HG03460 (cell line): ENCODE data around the gene PARD3.
"Not testable (repeated sequence)": the region's sequence is repeated elsewhere in the genome, so short reads cannot be mapped to it uniquely, and the experiment has no call there.

Source experiments
- ATAC-seq: cut with Tn5 transposase; IDR thresholded peaks from one replicate; pipeline ENCODE4 v1.9.1; 2021; ENCODE audit not compliant: unreplicated experiment

Gene PARD3

GRCh38 chr10:34717429-34717828 is 97.7 kb downstream of the PARD3 start:
- no peak for ATAC-seq

- ATAC-seq: peak; percentile 60
These were observed 98.1 kb downstream of the PARD3 start for GRCh38 chr10:34716958-34717357.

DNA sequence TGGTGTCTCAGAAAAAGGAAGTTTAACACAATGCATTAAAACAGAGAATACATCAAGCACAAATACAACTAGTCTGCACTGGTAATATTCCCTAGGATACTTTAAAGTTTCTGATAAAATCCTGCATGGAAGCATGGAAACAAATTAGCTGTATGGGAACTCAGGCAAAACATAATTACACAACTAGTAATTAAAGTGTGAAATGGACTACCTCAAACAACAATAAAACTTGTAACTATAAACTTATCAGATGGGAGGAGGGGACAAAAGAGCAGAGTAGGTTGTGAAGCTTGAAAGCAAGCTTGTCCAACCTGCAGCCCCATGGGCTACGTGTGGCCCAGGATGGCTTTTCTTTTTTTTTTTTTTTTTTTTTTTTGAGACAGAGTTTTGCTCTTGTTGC is 98.9 kb downstream of the PARD3 start:
- no peak for ATAC-seq

DNA sequence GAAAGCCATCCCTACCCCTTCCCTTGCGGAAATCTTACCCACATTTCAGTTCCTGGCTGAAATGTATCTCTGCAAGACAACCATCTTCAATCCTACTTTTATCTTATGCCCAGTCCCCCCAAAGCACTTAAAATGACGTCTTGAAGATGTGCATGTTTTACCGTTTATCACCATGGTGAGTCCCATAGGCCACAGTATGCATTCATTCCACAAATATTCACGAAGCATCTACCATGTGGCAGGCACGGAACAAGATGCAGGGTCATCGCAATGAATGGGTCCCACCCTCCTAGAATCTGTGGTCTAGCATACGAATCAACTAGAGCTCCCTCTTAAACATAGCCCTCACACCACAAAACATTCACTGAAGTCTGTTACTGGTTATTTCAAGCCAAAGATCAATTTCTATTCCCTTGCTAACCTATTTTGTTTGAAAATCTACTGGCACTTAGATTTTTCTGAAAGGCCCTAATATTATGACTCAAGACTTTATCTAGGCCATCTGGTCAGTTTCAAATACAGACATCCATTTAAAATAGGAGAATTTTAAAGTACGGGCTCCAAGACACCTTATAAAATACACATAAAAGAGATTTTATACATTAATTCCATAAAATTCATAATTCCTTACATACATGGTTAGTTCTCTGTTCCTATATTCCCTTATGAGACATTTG is 99.4 kb downstream of the PARD3 start:
- ATAC-seq: no peak

- ATAC-seq: no peak
These were observed 101.2 kb downstream of the PARD3 start for GRCh38 chr10:34713875-34714274.

- no peak for ATAC-seq
These were observed 103.6 kb downstream of the PARD3 start for GRCh38 chr10:34711500-34711899.

DNA sequence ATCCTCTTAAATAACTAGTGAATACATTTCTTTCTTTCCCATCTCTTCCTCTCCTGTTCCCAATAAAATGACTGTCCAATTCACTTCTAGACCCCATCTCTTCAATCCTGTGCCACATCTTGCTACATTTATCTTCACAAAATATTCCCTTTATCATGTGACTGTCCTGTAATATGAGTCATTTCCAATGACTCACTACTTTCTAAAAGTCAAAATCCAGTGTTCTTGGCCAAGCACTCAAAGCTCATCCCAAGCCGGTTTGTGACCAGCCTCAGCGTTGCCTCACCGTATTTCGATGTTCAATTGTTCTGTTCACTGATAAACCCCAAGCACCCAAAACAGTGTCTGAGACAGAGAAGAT is 104.7 kb downstream of the PARD3 start:
- no peak for ATAC-seq

- ATAC-seq: no peak
These were observed 105.3 kb downstream of the PARD3 start for GRCh38 chr10:34709637-34710390.

DNA sequence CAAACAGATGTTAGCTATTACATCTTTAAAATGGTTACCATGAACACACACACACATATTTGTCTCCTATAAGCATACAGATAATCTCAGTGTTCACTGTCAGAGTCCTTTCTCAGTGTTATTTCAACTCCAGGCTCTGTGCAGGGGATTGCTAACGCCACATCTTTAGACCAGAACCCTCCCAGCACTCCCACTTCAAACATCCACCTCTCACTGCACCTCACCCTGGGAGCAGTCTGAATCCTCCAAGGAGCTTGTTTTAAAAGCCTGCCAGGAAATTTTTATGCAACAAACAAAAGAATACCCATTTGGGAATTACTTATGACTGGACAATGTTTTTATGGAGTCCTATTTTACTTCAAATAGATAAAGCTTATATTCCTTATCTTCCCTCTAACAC is 107.4 kb downstream of the PARD3 start:
- no peak for ATAC-seq

- not testable (repeated sequence) for ATAC-seq
These were observed 108.1 kb downstream of the PARD3 start for GRCh38 chr10:34706992-34707391.

- ATAC-seq: no peak
These were observed 108.9 kb downstream of the PARD3 start for GRCh38 chr10:34706147-34706546.

DNA sequence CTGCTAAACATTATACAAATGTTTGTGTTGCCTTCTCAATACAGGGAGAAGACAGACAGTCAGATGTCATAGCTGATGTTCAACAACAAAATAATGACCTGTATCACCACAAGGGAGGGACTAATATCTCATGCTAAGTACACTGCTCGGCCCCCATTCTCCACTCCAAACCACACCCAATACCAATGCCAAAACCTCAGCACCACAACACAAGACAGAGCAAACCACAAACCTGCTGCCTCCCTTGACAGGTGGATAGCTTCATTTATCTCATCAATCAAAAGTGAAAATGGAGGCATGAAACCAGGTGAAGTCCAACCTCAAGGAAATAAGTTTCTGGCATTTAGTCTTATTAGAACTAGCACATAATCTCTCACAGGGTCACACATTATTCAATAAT is 109.5 kb downstream of the PARD3 start:
- ATAC-seq: no peak

- ATAC-seq: no peak
These were observed 110.4 kb downstream of the PARD3 start for GRCh38 chr10:34704526-34705184.

DNA sequence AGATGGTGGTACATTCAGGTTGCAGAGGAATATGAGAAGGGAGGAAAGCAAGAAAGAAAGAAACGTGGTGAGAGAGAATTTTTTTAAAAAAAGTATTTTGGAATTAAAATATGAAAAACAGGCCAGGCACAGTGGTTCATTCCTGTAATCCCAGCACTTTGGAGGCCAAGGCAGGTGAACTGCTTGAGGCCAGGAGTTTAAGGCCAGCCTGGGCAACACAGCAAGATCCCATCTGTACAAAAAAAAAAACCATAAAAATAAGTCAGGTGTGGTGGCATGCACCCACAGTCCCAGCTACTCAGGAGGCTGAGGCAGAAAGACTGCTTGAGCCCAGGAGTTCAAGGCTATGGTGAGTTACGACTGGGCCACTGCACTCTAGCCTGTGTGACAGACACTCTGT is 112.1 kb downstream of the PARD3 start:
- ATAC-seq: no peak

- ATAC-seq: no peak
These were observed 112.8 kb downstream of the PARD3 start for GRCh38 chr10:34702093-34702937.

DNA sequence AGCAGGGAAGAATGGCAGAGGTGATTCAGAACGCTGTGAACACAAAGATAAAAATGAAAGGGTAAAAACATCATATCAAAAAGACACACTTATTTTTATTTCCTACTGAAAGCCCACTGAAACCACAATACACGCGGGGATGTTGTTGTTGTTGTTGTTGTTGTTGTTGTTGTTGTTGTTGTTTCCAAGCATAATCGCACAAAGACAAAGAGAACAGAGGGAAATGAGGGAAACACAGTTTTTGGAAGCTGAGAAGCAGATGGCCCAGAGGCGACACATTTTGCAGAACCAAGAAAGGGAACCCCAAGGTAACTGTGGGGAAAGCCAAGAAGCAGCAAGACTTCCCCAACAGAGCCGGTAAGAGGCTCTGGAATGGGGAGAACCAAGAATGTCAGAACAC is 113.9 kb downstream of the PARD3 start:
- ATAC-seq: no peak

DNA sequence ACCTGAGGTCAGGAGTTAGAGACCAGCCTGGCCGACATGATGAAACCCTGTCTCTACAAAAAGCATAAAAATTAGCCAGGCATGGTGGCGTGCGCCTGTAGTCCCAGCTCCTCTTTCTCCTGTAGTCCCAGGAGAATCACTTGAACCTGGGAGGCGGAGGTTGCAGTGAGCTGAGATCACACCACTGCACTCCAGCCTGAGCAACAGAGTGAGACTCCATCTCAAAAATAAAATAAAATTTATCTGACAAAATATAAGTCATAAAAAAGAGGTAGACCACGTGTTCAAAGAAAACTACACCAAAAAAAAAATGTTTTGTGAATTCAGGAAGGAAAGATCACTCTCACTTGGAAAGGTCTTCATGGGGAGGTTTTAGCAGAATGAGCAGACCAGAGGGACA is 114.3 kb downstream of the PARD3 start:
- not testable (repeated sequence) for ATAC-seq

DNA sequence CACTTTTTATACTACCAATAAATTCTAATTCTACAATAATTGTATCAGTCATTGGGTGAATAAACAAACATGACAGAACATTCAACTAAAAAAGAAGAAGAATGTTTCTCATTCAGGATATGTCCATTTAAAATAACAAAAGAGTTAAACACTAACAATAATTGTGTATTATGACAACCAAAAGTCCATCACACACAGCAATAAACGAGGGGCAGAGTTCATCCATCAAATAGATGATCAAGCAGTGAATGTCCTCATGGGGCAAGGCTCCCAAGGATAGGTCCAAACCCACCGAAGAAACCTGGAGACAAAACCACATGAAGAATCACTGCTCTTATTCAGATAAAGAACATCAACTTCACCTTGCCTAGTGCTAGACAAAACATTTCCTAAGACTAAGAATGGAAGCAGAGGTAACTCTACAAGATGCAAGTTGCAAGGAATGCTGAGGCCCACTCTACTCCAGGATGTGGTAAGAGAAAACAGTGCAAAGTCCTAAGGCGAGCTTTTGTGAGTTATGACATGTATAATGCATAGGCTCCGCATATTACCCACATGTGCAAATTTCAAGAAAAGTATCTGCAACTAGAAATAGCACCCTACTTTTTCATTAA is 115.1 kb downstream of the PARD3 start:
- no peak for ATAC-seq

GRCh38 chr10:34698979-34699378 is 116.1 kb downstream of the PARD3 start:
- no peak for ATAC-seq

- no peak for ATAC-seq
These were observed 116.8 kb downstream of the PARD3 start for GRCh38 chr10:34698248-34698831.
